SK-N-SH (cell line): ENCODE results near the gene ZMAT5.

Experiments used
- CTCF ChIP-seq: fragments of 200-600 bp; sonication (generic); IDR thresholded peaks from 2 replicates; pipeline ENCODE4 v1.6.1; 2017; ENCODE audit warnings: antibody characterized with exemption, mild to moderate bottlenecking, moderate library complexity
- ELF1 ChIP-seq: IDR thresholded peaks from 2 replicates; pipeline ENCODE4 v1.4.0; 2012
- EP300 ChIP-seq, 2 experiments: IDR thresholded peaks; 2 replicates each; pipeline versions ENCODE4 v1.4.0 to v1.6.1; 2012; ENCODE audit warnings: borderline replicate concordance in 1 of 2, low read depth in 1 of 2, low read length in 1 of 2
- EZH2phosphoT487 ChIP-seq: fragments of 200-600 bp; sonication (generic); IDR thresholded peaks from 2 replicates; pipeline ENCODE4 v1.6.1; 2017; ENCODE audit warnings: low read depth, mixed run types, mild to moderate bottlenecking, antibody characterized with exemption, moderate library complexity, borderline replicate concordance
- FOXM1 ChIP-seq: IDR thresholded peaks from 2 replicates; pipeline ENCODE4 v1.4.0; 2012; ENCODE audit warnings: low read depth, mild to moderate bottlenecking
- MAX ChIP-seq: IDR thresholded peaks from 2 replicates; pipeline ENCODE4 v1.4.0; 2012; ENCODE audit warnings: low read depth
- NRF1 ChIP-seq: IDR thresholded peaks from 2 replicates; pipeline ENCODE4 v1.6.1; 2012; ENCODE audit warnings: low read depth, mild to moderate bottlenecking, low read length
- POLR2AphosphoS5 ChIP-seq: IDR thresholded peaks from 2 replicates; pipeline ENCODE4 v1.6.1; 2012; ENCODE audit warnings: low read depth, low read length
- TAF1 ChIP-seq: IDR thresholded peaks from 2 replicates; pipeline ENCODE4 v1.6.1; 2012; ENCODE audit warnings: low read depth, mild to moderate bottlenecking, low read length, moderate library complexity, borderline replicate concordance
- TCF12 ChIP-seq: IDR thresholded peaks from 2 replicates; pipeline ENCODE4 v1.4.0; 2012
- TF ChIP-seq, protein P1 (sequence below): IDR thresholded peaks from 2 replicates; pipeline ENCODE4 v1.4.0; 2012; ENCODE audit warnings: low read depth, borderline replicate concordance
- TF ChIP-seq, protein P2 (sequence below): fragments of 150-350 bp; IDR thresholded peaks from 2 replicates; pipeline ENCODE4 v1.6.1; 2016; ENCODE audit warnings: mild to moderate bottlenecking, low read depth, low read length

GRCh38 chr22:29707471-29707870 is 59.3 kb downstream of the ZMAT5 start:
- TF ChIP-seq POLR2AphosphoS5, result no peak
- no peak for TF ChIP-seq CTCF
- no peak for TF ChIP-seq EZH2phosphoT487
- TF ChIP-seq ELF1, result no peak
- TF ChIP-seq MAX, result no peak
- TF ChIP-seq, protein P1, sequence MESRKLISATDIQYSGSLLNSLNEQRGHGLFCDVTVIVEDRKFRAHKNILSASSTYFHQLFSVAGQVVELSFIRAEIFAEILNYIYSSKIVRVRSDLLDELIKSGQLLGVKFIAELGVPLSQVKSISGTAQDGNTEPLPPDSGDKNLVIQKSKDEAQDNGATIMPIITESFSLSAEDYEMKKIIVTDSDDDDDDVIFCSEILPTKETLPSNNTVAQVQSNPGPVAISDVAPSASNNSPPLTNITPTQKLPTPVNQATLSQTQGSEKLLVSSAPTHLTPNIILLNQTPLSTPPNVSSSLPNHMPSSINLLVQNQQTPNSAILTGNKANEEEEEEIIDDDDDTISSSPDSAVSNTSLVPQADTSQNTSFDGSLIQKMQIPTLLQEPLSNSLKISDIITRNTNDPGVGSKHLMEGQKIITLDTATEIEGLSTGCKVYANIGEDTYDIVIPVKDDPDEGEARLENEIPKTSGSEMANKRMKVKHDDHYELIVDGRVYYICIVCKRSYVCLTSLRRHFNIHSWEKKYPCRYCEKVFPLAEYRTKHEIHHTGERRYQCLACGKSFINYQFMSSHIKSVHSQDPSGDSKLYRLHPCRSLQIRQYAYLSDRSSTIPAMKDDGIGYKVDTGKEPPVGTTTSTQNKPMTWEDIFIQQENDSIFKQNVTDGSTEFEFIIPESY, result no peak
- TF ChIP-seq NRF1, result no peak
- no peak for TF ChIP-seq FOXM1
- TF ChIP-seq TCF12, result no peak
- no peak for TF ChIP-seq EP300 (IDR thresholded peaks at IDR 0.05; ENCODE audit: borderline replicate concordance in 1 of 2, low read depth in 1 of 2, low read length in 1 of 2)
- no peak for TF ChIP-seq TAF1
- TF ChIP-seq, protein P2, sequence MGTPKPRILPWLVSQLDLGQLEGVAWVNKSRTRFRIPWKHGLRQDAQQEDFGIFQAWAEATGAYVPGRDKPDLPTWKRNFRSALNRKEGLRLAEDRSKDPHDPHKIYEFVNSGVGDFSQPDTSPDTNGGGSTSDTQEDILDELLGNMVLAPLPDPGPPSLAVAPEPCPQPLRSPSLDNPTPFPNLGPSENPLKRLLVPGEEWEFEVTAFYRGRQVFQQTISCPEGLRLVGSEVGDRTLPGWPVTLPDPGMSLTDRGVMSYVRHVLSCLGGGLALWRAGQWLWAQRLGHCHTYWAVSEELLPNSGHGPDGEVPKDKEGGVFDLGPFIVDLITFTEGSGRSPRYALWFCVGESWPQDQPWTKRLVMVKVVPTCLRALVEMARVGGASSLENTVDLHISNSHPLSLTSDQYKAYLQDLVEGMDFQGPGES, result no peak
